Measurements from ENCODE around the gene DCLK2. TPM values are rescaled to one million over a fixed set of nuclear protein-coding genes. Genes with fewer than 3 reads are reported as not detected.

DCLK2 gene
- total and polyA plus RNA-seq, 2 of the 8 experiments (the other 6 are each of a cell fraction or from before 2014, with no cell fraction given) = 0.32 to 0.37 TPM

- TF ChIP-seq SAP30 (IDR thresholded peaks at IDR 0.05; ENCODE audit: insufficient read depth, insufficient replicate concordance, low read length) (no peak), EP300 (IDR thresholded peaks at IDR 0.05; ENCODE audit: borderline replicate concordance in 1 of 2, low read depth in 2 of 2, low read length in 2 of 2) (no peak), GTF2F1 (IDR thresholded peaks at IDR 0.05; ENCODE audit: borderline replicate concordance, low read depth, low read length) (no peak), NRF1 (IDR thresholded peaks at IDR 0.05; ENCODE audit: low read depth, low read length) (no peak)
Measured at GRCh38 chr4:150217808-150218207, 139.6 kb downstream of the DCLK2 start (continued).
